SKM-1 treated with dmso at 0.1 percent for 144 hours (cell line): Measurements from ENCODE around the gene CD93.
A peak's percentile ranks its signal among the peaks of the same experiment; 100 is the strongest.

Experiments
- DNase-seq: peaks from one replicate; lab custom pipeline; 2025; ENCODE audit not compliant: unreplicated experiment; lab: John Stamatoyannopoulos, UW

The CD93 gene

GRCh38 chr20:23084282-23084844 lies 1.8 kb downstream of the CD93 start:
- no peak for DNase-seq

- no peak for DNase-seq
Measured at GRCh38 chr20:23083553-23084220, 2.4 kb downstream of the CD93 start.

- peak; percentile 20 for DNase-seq
Measured at GRCh38 chr20:23082846-23083552, 3.1 kb downstream of the CD93 start.

- no peak for DNase-seq
Measured at GRCh38 chr20:23081263-23081819, 4.8 kb downstream of the CD93 start.

GRCh38 chr20:23080521-23080920 lies 5.6 kb downstream of the CD93 start:
- no peak for DNase-seq

- DNase-seq, result no peak
Measured at GRCh38 chr20:23079926-23080325, 6.2 kb downstream of the CD93 start.

GRCh38 chr20:23079016-23079351 lies 7.1 kb downstream of the CD93 start:
- no peak for DNase-seq

- no peak for DNase-seq
Measured at GRCh38 chr20:23078351-23079015, 7.6 kb downstream of the CD93 start.

- DNase-seq, result no peak
Measured at GRCh38 chr20:23077277-23077676, 8.8 kb downstream of the CD93 start.

GRCh38 chr20:23074052-23074451 lies 12.1 kb downstream of the CD93 start:
- DNase-seq, result no peak

GRCh38 chr20:23072892-23073586 lies 13.1 kb downstream of the CD93 start:
- no peak for DNase-seq

GRCh38 chr20:23071996-23072395 lies 14.1 kb downstream of the CD93 start:
- no peak for DNase-seq

- DNase-seq, result no peak
Measured at GRCh38 chr20:23071398-23071797, 14.7 kb downstream of the CD93 start.

GRCh38 chr20:23069108-23069507 lies 17.0 kb downstream of the CD93 start:
- DNase-seq, result no peak

- DNase-seq, result no peak
Measured at GRCh38 chr20:23068283-23068682, 17.8 kb downstream of the CD93 start.

GRCh38 chr20:23066772-23067171 lies 19.4 kb downstream of the CD93 start:
- no peak for DNase-seq

GRCh38 chr20:23065266-23066201 lies 20.6 kb downstream of the CD93 start:
- no peak for DNase-seq

GRCh38 chr20:23063581-23063980 lies 22.5 kb downstream of the CD93 start:
- no peak for DNase-seq

- no peak for DNase-seq
Measured at GRCh38 chr20:23063168-23063567, 23.0 kb downstream of the CD93 start.

- DNase-seq, result no peak
Measured at GRCh38 chr20:23062632-23063031, 23.5 kb downstream of the CD93 start.
